ENCODE measurements around the gene R3HDM2. TPM values are rescaled to one million over a fixed set of nuclear protein-coding genes. Genes with fewer than 3 reads are reported as not detected.
"Not testable (repeated sequence)": the region's sequence is repeated elsewhere in the genome, so short reads cannot be mapped to it uniquely, and the experiment has no call there.

Gene R3HDM2
- polyA plus RNA-seq, 4 donors = 52.3 to 104 (median 80.9) TPM

GRCh38 chr12:57430112-57430930, 522 bp downstream of the R3HDM2 start:
- no peak for DNase-seq (ENCODE audit: low read depth in 4 of 4, low spot score in 2 of 4)

- no peak for DNase-seq (ENCODE audit: low read depth in 4 of 4, low spot score in 2 of 4)
These were observed 1.3 kb downstream of the R3HDM2 start for GRCh38 chr12:57429473-57430111.

- no peak for DNase-seq (ENCODE audit: low read depth in 4 of 4, low spot score in 2 of 4)
These were observed 1.9 kb downstream of the R3HDM2 start for GRCh38 chr12:57428965-57429364.

- DNase-seq (ENCODE audit: low read depth in 4 of 4, low spot score in 2 of 4) = not testable (repeated sequence)
These were observed 3.9 kb downstream of the R3HDM2 start for GRCh38 chr12:57426948-57427347.

- DNase-seq (ENCODE audit: low read depth in 4 of 4, low spot score in 2 of 4) = no peak
These were observed 10.4 kb downstream of the R3HDM2 start for GRCh38 chr12:57420482-57420881.

GRCh38 chr12:57419495-57419894, 11.3 kb downstream of the R3HDM2 start:
- no peak for DNase-seq (ENCODE audit: low read depth in 4 of 4, low spot score in 2 of 4)

GRCh38 chr12:57418255-57418654, 12.6 kb downstream of the R3HDM2 start:
- DNase-seq (ENCODE audit: low read depth in 4 of 4, low spot score in 2 of 4) = no peak

GRCh38 chr12:57416039-57416996, 14.5 kb downstream of the R3HDM2 start:
- DNase-seq (ENCODE audit: low read depth in 4 of 4, low spot score in 2 of 4) = no peak

- DNase-seq (ENCODE audit: low read depth in 4 of 4, low spot score in 2 of 4) = no peak
These were observed 15.8 kb downstream of the R3HDM2 start for GRCh38 chr12:57415088-57415487.

- not testable (repeated sequence) for DNase-seq (ENCODE audit: low read depth in 4 of 4, low spot score in 2 of 4)
These were observed 16.7 kb downstream of the R3HDM2 start for GRCh38 chr12:57414160-57414559.

- DNase-seq (ENCODE audit: low read depth in 4 of 4, low spot score in 2 of 4) = no peak
These were observed 20.3 kb downstream of the R3HDM2 start for GRCh38 chr12:57410534-57410933.

GRCh38 chr12:57404966-57405640, 25.7 kb downstream of the R3HDM2 start:
- DNase-seq (ENCODE audit: low read depth in 4 of 4, low spot score in 2 of 4) = no peak

GRCh38 chr12:57402156-57402555, 28.7 kb downstream of the R3HDM2 start:
- DNase-seq (ENCODE audit: low read depth in 4 of 4, low spot score in 2 of 4) = not testable (repeated sequence)

- DNase-seq (ENCODE audit: low read depth in 4 of 4, low spot score in 2 of 4) = no peak
These were observed 29.7 kb downstream of the R3HDM2 start for GRCh38 chr12:57401165-57401564.

- not testable (repeated sequence) for DNase-seq (ENCODE audit: low read depth in 4 of 4, low spot score in 2 of 4)
These were observed 31.0 kb downstream of the R3HDM2 start for GRCh38 chr12:57399718-57400463.

GRCh38 chr12:57397441-57397840, 33.4 kb downstream of the R3HDM2 start:
- DNase-seq (ENCODE audit: low read depth in 4 of 4, low spot score in 2 of 4) = no peak

- DNase-seq (ENCODE audit: low read depth in 4 of 4, low spot score in 2 of 4) = no peak
These were observed 35.7 kb downstream of the R3HDM2 start for GRCh38 chr12:57395121-57395520.

- no peak for DNase-seq (ENCODE audit: low read depth in 4 of 4, low spot score in 2 of 4)
These were observed 40.7 kb downstream of the R3HDM2 start for GRCh38 chr12:57390174-57390573.

GRCh38 chr12:57389033-57389432, 41.8 kb downstream of the R3HDM2 start:
- no peak for DNase-seq (ENCODE audit: low read depth in 4 of 4, low spot score in 2 of 4)

GRCh38 chr12:57388425-57388824, 42.4 kb downstream of the R3HDM2 start:
- no peak for DNase-seq (ENCODE audit: low read depth in 4 of 4, low spot score in 2 of 4)

Data from left renal cortex interstitium (tissue), 4 donors.